ENCODE data around the gene IGSF1. TPM values are rescaled to one million over a fixed set of nuclear protein-coding genes. Genes with fewer than 3 reads are reported as not detected.

The IGSF1 gene
- total and polyA plus RNA-seq, 2 of the 4 experiments (the other 2 are of a cell fraction): not detected

DNA sequence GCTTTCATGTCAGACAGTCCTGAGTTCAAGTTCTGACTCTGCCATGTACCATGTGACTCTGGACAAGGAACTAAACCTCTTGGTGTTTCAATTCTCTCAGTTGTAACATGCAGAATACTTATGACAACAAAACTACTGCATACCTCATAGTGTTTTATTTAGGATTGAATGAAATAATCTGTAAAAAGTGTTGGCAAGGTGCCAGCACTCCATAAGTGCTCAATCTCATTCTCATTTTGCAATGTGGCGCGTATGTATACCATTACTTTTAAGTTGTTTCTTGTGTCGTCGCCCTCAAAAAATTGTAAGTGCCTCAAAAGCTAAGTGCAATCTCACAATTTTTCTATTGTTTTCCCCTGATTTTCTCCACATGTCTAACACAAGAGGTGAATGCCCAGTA is 62.5 kb downstream of the IGSF1 start:
- H3K18ac ChIP-seq (ENCODE audit: low read depth, low read length): no peak overlapping the region
- no TSS peak for BruUV-seq (replicated peaks)
- H2BK20ac ChIP-seq (ENCODE audit: low read depth, low read length): no peak overlapping the region
- H3K4me1 ChIP-seq (ENCODE audit: control insufficient read depth, insufficient read depth, low read length): no peaks in the 10 kb centered on the region
- no peaks in the 10 kb centered on the region for H3K79me1 ChIP-seq (ENCODE audit: low read depth in 1 of 2, low read length in 2 of 2)
- H3K4ac ChIP-seq (ENCODE audit: low read depth, low read length): no peak overlapping the region
- H2AK9ac ChIP-seq (replicated peaks; ENCODE audit: low read depth, low read length, poor library complexity): no peak overlapping the region
- H3K4me2 ChIP-seq (ENCODE audit: low read depth, low read length): no peak overlapping the region
- H4K20me1 ChIP-seq (ENCODE audit: insufficient read depth, low read length): no peaks in the 10 kb centered on the region
- no peaks in the 10 kb centered on the region for H3K9me1 ChIP-seq (ENCODE audit: insufficient read depth, low read length)
- H3K27me3 ChIP-seq (ENCODE audit: control insufficient read depth, insufficient read depth, low read length): no peaks in the 10 kb centered on the region
- intact Hi-C loops (cut with micrococcal nuclease): no loop called here
- H3K27ac ChIP-seq (ENCODE audit: insufficient read depth, low read length): no peak overlapping the region
- no peak overlapping the region for H3K4me3 ChIP-seq (ENCODE audit: insufficient read depth, low read depth, low read length)
- no peak overlapping the region for H2BK120ac ChIP-seq (ENCODE audit: low read depth, low read length)
- in situ Hi-C loops (cut with MboI; ENCODE audit: low sequenced_read_pairs): no loop called here
- TF ChIP-seq BHLHE40 (IDR thresholded peaks at IDR 0.05; ENCODE audit: low read depth, low read length): no peak
- TF ChIP-seq, protein P1, sequence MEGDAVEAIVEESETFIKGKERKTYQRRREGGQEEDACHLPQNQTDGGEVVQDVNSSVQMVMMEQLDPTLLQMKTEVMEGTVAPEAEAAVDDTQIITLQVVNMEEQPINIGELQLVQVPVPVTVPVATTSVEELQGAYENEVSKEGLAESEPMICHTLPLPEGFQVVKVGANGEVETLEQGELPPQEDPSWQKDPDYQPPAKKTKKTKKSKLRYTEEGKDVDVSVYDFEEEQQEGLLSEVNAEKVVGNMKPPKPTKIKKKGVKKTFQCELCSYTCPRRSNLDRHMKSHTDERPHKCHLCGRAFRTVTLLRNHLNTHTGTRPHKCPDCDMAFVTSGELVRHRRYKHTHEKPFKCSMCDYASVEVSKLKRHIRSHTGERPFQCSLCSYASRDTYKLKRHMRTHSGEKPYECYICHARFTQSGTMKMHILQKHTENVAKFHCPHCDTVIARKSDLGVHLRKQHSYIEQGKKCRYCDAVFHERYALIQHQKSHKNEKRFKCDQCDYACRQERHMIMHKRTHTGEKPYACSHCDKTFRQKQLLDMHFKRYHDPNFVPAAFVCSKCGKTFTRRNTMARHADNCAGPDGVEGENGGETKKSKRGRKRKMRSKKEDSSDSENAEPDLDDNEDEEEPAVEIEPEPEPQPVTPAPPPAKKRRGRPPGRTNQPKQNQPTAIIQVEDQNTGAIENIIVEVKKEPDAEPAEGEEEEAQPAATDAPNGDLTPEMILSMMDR (conservative IDR thresholded peaks at IDR 0.05; ENCODE audit: low read depth, low read length): no peak
- TF ChIP-seq NFE2L2 (IDR thresholded peaks at IDR 0.05; ENCODE audit: low read depth, low read length): no peak
- TF ChIP-seq, protein P2, sequence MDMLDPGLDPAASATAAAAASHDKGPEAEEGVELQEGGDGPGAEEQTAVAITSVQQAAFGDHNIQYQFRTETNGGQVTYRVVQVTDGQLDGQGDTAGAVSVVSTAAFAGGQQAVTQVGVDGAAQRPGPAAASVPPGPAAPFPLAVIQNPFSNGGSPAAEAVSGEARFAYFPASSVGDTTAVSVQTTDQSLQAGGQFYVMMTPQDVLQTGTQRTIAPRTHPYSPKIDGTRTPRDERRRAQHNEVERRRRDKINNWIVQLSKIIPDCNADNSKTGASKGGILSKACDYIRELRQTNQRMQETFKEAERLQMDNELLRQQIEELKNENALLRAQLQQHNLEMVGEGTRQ (IDR thresholded peaks at IDR 0.05; ENCODE audit: low read depth, low read length): no peak
- TF ChIP-seq, protein P3, sequence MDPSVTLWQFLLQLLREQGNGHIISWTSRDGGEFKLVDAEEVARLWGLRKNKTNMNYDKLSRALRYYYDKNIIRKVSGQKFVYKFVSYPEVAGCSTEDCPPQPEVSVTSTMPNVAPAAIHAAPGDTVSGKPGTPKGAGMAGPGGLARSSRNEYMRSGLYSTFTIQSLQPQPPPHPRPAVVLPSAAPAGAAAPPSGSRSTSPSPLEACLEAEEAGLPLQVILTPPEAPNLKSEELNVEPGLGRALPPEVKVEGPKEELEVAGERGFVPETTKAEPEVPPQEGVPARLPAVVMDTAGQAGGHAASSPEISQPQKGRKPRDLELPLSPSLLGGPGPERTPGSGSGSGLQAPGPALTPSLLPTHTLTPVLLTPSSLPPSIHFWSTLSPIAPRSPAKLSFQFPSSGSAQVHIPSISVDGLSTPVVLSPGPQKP (IDR thresholded peaks at IDR 0.05; ENCODE audit: borderline replicate concordance, low read depth, low read length): no peak
- no peak for TF ChIP-seq RCOR1 (IDR thresholded peaks at IDR 0.05; ENCODE audit: insufficient replicate concordance, low read length)
- no peak for TF ChIP-seq RAD21 (IDR thresholded peaks at IDR 0.05; ENCODE audit: low read length)
- TF ChIP-seq SMC3 (IDR thresholded peaks at IDR 0.05; ENCODE audit: low read depth, low read length): no peak
- TF ChIP-seq MAZ (IDR thresholded peaks at IDR 0.05; ENCODE audit: borderline replicate concordance, low read depth, low read length): no peak
- TF ChIP-seq MXI1 (IDR thresholded peaks at IDR 0.05; ENCODE audit: borderline replicate concordance, low read depth, low read length): no peak
- TF ChIP-seq POLR2A (IDR thresholded peaks at IDR 0.05; ENCODE audit: low read depth, low read length): no peak
- H2BK5ac ChIP-seq (ENCODE audit: low read depth, low read length, poor library complexity, severe bottlenecking): no peak overlapping the region
- ATAC-seq (ENCODE audit: low read depth) (no peak), DNase-seq (no peak)
- no peak overlapping the region for H3K14ac ChIP-seq (replicated peaks; ENCODE audit: low read depth, low read length)
- dilution Hi-C loops (cut with HindIII; ENCODE audit: low sequenced_read_pairs, unreplicated experiment): no loop called here
- H3K23ac ChIP-seq (ENCODE audit: low read depth, low read length): no peak overlapping the region
- H4K5ac ChIP-seq (ENCODE audit: low read depth, low read length): no peak overlapping the region
- no peak overlapping the region for H2AK5ac ChIP-seq (ENCODE audit: low read depth, low read length)
- H4K91ac ChIP-seq (ENCODE audit: insufficient read depth, low read depth, low read length): no peak overlapping the region
- no peak overlapping the region for H2BK15ac ChIP-seq (ENCODE audit: low read depth, low read length)
- POLR2A ChIA-PET (ENCODE audit: unreplicated experiment): no interaction called here
- CTCF ChIA-PET: no interaction called here
- no peaks in the 10 kb centered on the region; the same call in 1 of the 2 replicates for H3K9me3 ChIP-seq (ENCODE audit: control insufficient read depth, insufficient read depth, low read length)
- no peak overlapping the region for H3K56ac ChIP-seq (ENCODE audit: extremely low read depth, insufficient read depth, low read length)
- H3K36me3 ChIP-seq (ENCODE audit: control insufficient read depth, insufficient read depth, low read length): no peaks in the 10 kb centered on the region
- H2AFZ ChIP-seq (replicated peaks; ENCODE audit: low read length, poor library complexity): no peak overlapping the region
- H4K8ac ChIP-seq (ENCODE audit: low read depth in 2 of 2, low read length in 2 of 2): no peak overlapping the region
- H3K9ac ChIP-seq (ENCODE audit: low read depth, low read length): no peak overlapping the region
- WGBS, 2 experiments (ENCODE audit: extremely low coverage in 2 of 2, insufficient read length in 1 of 2): no CpG with 5 or more reads among the region's 4 CpGs

All from IMR-90 (cell line).